GM12872 (cell line): Measurements from ENCODE around the gene BBLN.

Experiments used
- TF ChIP-seq, protein P1 (sequence below): IDR thresholded peaks from 3 replicates; pipeline ENCODE4 v1.5.1; 2011; ENCODE audit warnings: low read depth, mild to moderate bottlenecking, low read length, moderate library complexity; ENCODE audit not compliant: insufficient read depth

The BBLN gene

DNA sequence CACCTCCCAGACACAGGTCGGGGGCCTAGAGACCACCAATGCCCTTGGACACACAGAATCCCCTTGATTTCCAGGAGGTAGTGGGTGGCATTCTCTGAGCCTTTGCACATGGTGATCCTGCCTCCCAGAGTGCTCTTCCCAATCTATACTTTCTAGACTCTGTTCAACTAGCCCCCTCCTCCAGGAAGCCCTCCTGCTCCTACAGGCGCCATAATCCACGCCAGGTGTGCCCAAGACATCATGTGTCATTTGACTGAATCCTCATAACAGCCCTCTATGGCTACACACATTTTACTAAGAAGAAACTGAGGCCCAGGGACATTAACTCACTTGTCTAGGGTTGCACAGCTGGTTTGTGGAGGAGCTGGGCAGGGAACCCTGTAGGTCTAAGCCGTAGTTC is 7.1 kb downstream of the BBLN start:
- TF ChIP-seq, protein P1, sequence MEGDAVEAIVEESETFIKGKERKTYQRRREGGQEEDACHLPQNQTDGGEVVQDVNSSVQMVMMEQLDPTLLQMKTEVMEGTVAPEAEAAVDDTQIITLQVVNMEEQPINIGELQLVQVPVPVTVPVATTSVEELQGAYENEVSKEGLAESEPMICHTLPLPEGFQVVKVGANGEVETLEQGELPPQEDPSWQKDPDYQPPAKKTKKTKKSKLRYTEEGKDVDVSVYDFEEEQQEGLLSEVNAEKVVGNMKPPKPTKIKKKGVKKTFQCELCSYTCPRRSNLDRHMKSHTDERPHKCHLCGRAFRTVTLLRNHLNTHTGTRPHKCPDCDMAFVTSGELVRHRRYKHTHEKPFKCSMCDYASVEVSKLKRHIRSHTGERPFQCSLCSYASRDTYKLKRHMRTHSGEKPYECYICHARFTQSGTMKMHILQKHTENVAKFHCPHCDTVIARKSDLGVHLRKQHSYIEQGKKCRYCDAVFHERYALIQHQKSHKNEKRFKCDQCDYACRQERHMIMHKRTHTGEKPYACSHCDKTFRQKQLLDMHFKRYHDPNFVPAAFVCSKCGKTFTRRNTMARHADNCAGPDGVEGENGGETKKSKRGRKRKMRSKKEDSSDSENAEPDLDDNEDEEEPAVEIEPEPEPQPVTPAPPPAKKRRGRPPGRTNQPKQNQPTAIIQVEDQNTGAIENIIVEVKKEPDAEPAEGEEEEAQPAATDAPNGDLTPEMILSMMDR, result no peak

DNA sequence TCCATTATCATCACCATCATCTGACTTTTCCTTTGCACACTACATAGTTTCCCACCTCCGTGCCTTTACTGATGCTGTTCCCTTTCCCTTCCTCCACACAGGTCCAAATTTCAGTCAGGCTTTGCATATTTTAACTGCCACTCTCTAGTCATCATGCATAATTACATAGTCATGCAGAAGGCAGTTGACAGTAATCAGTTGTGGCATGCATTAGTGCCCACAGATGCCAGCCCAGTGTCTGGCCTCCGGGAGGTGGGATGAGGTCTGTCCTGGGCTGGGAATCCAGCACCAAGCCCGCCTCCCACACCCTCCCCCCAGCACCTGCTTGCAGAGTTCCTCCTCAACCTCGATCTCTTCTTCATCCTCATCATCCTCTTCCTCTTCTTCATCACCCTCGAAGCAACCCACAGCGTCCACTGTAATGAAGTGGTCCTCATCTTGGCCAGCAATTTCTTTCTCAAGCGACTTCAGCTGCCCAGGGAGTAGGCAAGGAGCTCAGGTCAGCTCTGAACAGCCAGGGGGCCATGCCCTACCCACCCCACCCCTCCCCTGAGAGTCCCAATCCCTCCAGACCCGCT is 8.8 kb downstream of the BBLN start:
- TF ChIP-seq, protein P1, result no peak

DNA sequence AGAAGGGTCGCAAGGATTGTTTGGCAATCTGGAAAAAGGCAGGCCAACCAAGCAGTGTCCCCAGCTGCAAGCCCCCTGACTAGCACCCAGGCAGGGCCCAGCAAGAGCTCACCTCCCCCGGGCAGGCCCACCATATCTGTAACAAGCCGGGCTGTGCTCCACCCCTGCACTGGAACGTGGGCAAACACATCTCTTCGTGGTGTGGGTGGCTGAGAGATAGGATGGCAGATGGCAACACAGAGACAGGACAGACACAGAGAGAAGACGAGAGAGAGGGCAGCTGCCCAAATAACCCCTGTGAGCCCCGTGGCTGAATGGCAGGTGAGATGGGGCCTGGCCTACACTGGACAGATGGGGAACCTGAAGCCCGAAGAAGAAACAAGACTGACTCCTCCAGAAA is 9.4 kb downstream of the BBLN start:
- TF ChIP-seq, protein P1, result no peak

DNA sequence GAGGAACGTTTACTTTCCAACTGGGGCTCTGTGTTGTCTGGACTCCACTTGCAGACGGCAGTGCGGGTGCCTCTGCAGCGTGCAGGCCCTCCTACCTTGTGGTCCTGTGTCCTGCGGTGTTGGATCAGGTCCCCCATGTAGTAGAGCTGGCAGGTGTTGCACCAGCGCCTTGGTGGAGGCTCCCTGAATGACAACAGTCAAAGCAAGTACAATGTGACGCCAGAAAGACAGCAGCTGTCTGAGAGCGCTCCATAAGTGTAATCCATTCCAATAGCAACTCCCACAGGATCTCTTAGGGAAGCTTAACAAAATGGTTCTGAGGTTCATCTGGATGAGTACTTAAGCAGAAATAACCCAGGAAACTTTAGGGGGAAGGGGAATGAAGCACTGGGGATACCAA is 9.9 kb downstream of the BBLN start:
- TF ChIP-seq, protein P1, result no peak

DNA sequence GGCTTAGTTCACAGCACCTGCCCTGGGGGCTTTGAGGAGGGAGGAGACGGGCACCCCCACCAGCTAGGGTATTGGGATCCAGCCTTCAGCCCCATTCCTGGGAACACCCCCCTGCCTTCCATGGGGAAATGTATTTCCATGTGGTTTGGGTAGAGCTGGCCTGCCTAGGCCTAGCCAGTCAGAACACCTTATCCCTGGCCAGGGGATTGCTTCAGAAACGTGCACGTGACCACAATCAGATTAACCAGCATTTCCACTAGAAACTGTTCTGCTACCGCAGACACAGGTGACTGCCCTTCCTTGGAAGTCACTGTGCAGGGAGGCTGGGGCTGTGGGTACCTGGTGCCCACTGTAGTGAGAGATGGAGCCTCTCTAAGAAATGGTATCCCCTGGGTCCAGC is 14.0 kb downstream of the BBLN start:
- TF ChIP-seq, protein P1, result no peak

DNA sequence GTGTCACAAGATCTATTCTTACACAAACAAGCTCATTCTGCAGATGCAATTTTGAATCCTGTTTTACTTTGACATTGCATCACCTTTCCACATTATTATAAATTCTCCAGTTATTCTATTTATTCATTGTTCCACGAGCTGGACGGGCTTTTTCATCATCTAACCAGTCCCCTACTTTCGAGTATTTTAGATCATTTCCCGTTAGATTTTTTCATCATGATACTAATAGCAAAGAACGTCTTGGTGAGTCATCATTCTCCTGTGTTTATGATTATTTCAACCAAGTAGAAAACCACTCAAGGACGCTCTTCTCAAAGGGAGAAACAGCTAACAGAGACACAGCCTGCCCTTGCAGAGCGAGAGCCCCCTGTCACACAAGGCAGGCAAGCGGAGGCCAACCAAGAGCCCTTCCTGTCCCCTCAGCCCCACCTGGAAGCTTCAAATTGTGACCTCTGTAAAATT is 15.1 kb downstream of the BBLN start:
- TF ChIP-seq, protein P1, result no peak

DNA sequence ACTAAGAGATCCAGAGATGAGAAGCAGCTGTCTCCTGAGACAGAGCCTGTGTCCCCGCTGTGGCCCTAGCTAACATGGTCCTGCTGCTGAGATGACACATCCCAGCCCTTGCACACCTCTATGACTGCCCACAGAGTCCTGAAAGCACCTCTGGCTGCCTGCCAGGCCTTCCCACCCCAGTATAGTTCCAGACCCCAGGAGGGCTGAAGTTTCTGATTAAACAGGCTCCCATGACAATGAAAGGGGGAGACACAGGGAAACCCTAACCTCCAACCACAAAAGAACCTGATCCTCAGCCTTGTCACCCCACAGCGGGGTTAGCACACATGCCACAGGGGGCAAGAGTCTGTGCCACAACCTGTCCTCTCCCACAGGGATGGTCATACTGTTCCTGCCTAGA is 15.7 kb downstream of the BBLN start:
- TF ChIP-seq, protein P1, result no peak

DNA sequence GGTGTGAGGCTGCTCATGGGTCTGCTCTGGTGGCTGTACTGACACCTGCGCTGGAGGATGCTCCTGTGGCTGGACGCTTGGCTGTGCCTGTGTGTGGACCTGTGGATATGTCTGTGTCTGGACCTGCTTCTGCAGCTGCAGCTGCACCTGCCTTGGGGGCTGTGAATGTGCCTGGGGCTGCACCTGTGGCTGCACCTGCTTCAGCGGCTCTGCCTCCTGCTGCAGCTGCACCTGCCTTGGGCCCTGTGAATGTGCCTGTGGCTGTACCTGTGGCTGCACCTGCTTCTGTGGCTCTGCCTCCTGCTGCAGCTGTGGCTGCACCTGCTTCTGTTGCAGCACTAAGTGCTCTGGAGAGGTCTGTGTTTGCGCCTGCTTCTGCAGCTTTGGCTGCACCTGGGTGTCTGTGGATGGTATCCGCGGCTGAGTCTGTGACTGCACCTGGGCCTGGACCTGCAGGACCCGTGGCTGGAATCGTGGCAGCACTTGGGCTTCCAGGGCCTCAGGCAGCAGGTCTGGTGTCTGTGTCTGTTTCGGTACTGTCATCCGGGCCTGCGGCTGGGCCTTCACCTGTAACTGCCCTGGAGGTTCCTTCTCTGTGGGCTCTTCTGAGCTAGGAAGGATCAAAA is 18.9 kb downstream of the BBLN start:
- TF ChIP-seq, protein P1, result no peak
